Fibroblast of lung (primary cell): ENCODE data around the gene DSTYK. TPM values are rescaled to one million over a fixed set of nuclear protein-coding genes. Genes with fewer than 3 reads are reported as not detected.

Experiments used
- DNase-seq, 2 donors: peaks; one replicate each; pipeline versions ENCODE4 v3.0.0 to v3.0.0-alpha.2; 2010; ENCODE audit warnings: low read depth in 2 of 2
- H2AFZ ChIP-seq: 2 replicates; pipeline ENCODE4 v1.5.1; 2012; ENCODE audit warnings: low read length, control low read depth, inconsistent platforms
- H3K27ac ChIP-seq: 2 replicates; pipeline ENCODE4 v1.5.1; 2011; ENCODE audit warnings: low read length, control low read depth; ENCODE audit not compliant: insufficient read depth
- H3K27me3 ChIP-seq: 2 replicates; pipeline ENCODE4 v1.5.1; 2011; ENCODE audit warnings: mild to moderate bottlenecking, low read length; ENCODE audit not compliant: control insufficient read depth, insufficient read depth
- H3K36me3 ChIP-seq: 2 replicates; pipeline ENCODE4 v1.5.1; 2011; ENCODE audit warnings: low read length; ENCODE audit not compliant: control insufficient read depth, insufficient read depth
- H3K4me1 ChIP-seq: 2 replicates; pipeline ENCODE4 v1.5.1; 2011; ENCODE audit warnings: low read length; ENCODE audit not compliant: control insufficient read depth, insufficient read depth; ENCODE audit errors: extremely low read depth
- H3K4me2 ChIP-seq: 2 replicates; pipeline ENCODE4 v1.5.1; 2011; ENCODE audit warnings: low read length, control low read depth; ENCODE audit not compliant: insufficient read depth; ENCODE audit errors: extremely low read depth
- H3K4me3 ChIP-seq, 4 experiments: fragments of 200-600 bp in 1 of 4; sonication (generic) in 1 of 4; replicated peaks in 1 of 4; 2 replicates each; pipeline ENCODE4 v1.5.1; 2011 to 2016; ENCODE audit warnings: low read length in 4 of 4, low read depth in 3 of 4, mild to moderate bottlenecking in 3 of 4, control low read depth in 2 of 4, inconsistent platforms in 1 of 4, mixed read lengths in 1 of 4; ENCODE audit not compliant: insufficient read depth in 1 of 4; ENCODE audit errors: control extremely low read depth in 1 of 4
- H3K79me2 ChIP-seq: 2 replicates; pipeline ENCODE4 v1.5.1; 2012; ENCODE audit warnings: mild to moderate bottlenecking, low read length, inconsistent platforms; ENCODE audit not compliant: control insufficient read depth, insufficient read depth
- H3K9ac ChIP-seq: 2 replicates; pipeline ENCODE4 v1.5.1; 2011; ENCODE audit warnings: mild to moderate bottlenecking, low read length, control low read depth; ENCODE audit not compliant: insufficient read depth
- H3K9me3 ChIP-seq: 2 replicates; pipeline ENCODE4 v1.5.1; 2012; ENCODE audit warnings: low read depth, low read length; ENCODE audit not compliant: control insufficient read depth, insufficient read depth
- H4K20me1 ChIP-seq: 2 replicates; pipeline ENCODE4 v1.5.1; 2011; ENCODE audit warnings: low read length; ENCODE audit not compliant: control insufficient read depth, insufficient read depth; ENCODE audit errors: extremely low read depth
- CTCF ChIP-seq, 2 donors: IDR thresholded peaks in 1 of 2; conservative IDR thresholded peaks in 1 of 2; 1 replicate in 1 of 2; 2 replicates in 1 of 2; pipeline ENCODE4 v1.5.1; 2011 to 2012; ENCODE audit warnings: low read length in 2 of 2, control low read depth in 1 of 2, inconsistent platforms in 1 of 2, low read depth in 1 of 2, mild to moderate bottlenecking in 1 of 2
- EZH2 ChIP-seq: IDR thresholded peaks from 2 replicates; pipeline ENCODE4 v1.5.1; 2012; ENCODE audit warnings: low read length, control low read depth, mild to moderate bottlenecking; ENCODE audit errors: missing control alignments
- polyA minus RNA-seq: library from RNA; depleted of rRNA, polyadenylated mRNA; stranded (reverse); fragments of >200 nt; gene quantifications from 2 replicates; pipeline ENCODE4 v1.2.3, GENCODE V29; 2011; ENCODE audit warnings: low replicate concordance
- polyA plus RNA-seq, 2 donors: library from polyadenylated mRNA; depleted of rRNA in 1 of 2; stranded (reverse) in 1 of 2; unstranded in 1 of 2; fragments of >200 nt; gene quantifications; 2 replicates each; pipeline ENCODE4 v1.2.1, GENCODE V29; 2011 to 2012; ENCODE audit warnings: missing spikeins in 1 of 2
- total RNA-seq: library from RNA; depleted of rRNA; stranded (reverse); fragments of >200 nt; gene quantifications from 2 replicates; pipeline ENCODE4 v1.2.1, GENCODE V29; 2014

The DSTYK gene
- total RNA-seq (24.9 and 42.6 TPM in 2 replicates), polyA plus RNA-seq (20.6 and 24.5 TPM in 2 replicates), polyA minus RNA-seq (11.4 and 14.1 TPM in 2 replicates)
- 13.4 and 17.6 TPM in 2 replicates for polyA plus RNA-seq (2012)

- Histone ChIP-seq H3K9me3 (no peaks in the 10 kb centered on the region), H3K36me3 (no peaks in the 10 kb centered on the region), H3K27ac (peak within 1 kb of the TSS; percentile 94), H3K79me2 (peaks cover 47% of the 10 kb centered on the region), H3K9ac (peak within 1 kb of the TSS; percentile 97), H3K27me3 (no peaks in the 10 kb centered on the region), H2AFZ (peak within 1 kb of the TSS; percentile 87), H4K20me1 (no peaks in the 10 kb centered on the region), H3K4me2 (peak within 1 kb of the TSS; percentile 84), H3K4me1 (no peaks in the 10 kb centered on the region), H3K4me3 (peak within 1 kb of the TSS; percentile 84 to 97 (median 90))
- DNase-seq, result peak; percentile 97 to 98
- TF ChIP-seq CTCF (conservative IDR thresholded peaks at IDR 0.05 in 1 of 2, IDR thresholded peaks at IDR 0.05 in 1 of 2; ENCODE audit: low read depth in 1 of 2, low read length in 2 of 2), result no peak
- no peak for TF ChIP-seq EZH2
Observed at GRCh38 chr1:205211169-205211838, at the start of gene DSTYK. Gene DSTYK, minus strand, starts transcription at chr1:205211702. Its CDS starts 167 bp downstream, at chr1:205211535.

GRCh38 chr1:205259998-205260397 lies 48.5 kb upstream of the DSTYK start:
- H3K36me3 ChIP-seq, result no peaks in the 10 kb centered on the region
- H3K27me3 ChIP-seq, result no peaks in the 10 kb centered on the region
- H3K79me2 ChIP-seq, result no peaks in the 10 kb centered on the region
- peaks cover 2% of the 10 kb centered on the region for H3K4me1 ChIP-seq
- no peaks in the 10 kb centered on the region for H3K9me3 ChIP-seq
- H3K4me2 ChIP-seq, result no peak overlapping the region
- H3K9ac ChIP-seq, result no peak overlapping the region
- H3K27ac ChIP-seq, result no peak overlapping the region
- no peak overlapping the region for H3K4me3 ChIP-seq
- no peak for DNase-seq
- no peak overlapping the region for H2AFZ ChIP-seq
- no peaks in the 10 kb centered on the region for H4K20me1 ChIP-seq
- TF ChIP-seq CTCF (conservative IDR thresholded peaks at IDR 0.05 in 1 of 2, IDR thresholded peaks at IDR 0.05 in 1 of 2; ENCODE audit: low read depth in 1 of 2, low read length in 2 of 2) (no peak), EZH2 (no peak)

- Histone ChIP-seq H3K79me2 (no peaks in the 10 kb centered on the region), H3K4me3 (no peak overlapping the region), H3K9ac (no peak overlapping the region), H3K27me3 (no peaks in the 10 kb centered on the region), H4K20me1 (no peaks in the 10 kb centered on the region), H3K27ac (no peak overlapping the region), H3K4me2 (no peak overlapping the region), H2AFZ (no peak overlapping the region), H3K9me3 (no peaks in the 10 kb centered on the region), H3K36me3 (no peaks in the 10 kb centered on the region), H3K4me1 (peaks cover 2% of the 10 kb centered on the region)
- no peak for TF ChIP-seq CTCF (conservative IDR thresholded peaks at IDR 0.05 in 1 of 2, IDR thresholded peaks at IDR 0.05 in 1 of 2; ENCODE audit: low read depth in 1 of 2, low read length in 2 of 2)
- no peak for TF ChIP-seq EZH2
- peak in 1 of 2 donors; percentile 26 for DNase-seq
Observed at GRCh38 chr1:205259324-205259832, 47.9 kb upstream of the DSTYK start.
